Lung (tissue), 12 donors: ENCODE measurements around the gene ZBTB45. TPM values are rescaled to one million over a fixed set of nuclear protein-coding genes. Genes with fewer than 3 reads are reported as not detected.
"Not testable (repeated sequence)": the region's sequence is repeated elsewhere in the genome, so short reads cannot be mapped to it uniquely, and the experiment has no call there.

ENCODE experiments used
- ATAC-seq: fragments of 200-7000 bp; cut with Tn5 transposase; one replicate; pipeline ENCODE4 v1.9.1; 2020; ENCODE audit warnings: moderate number of reproducible peaks; ENCODE audit not compliant: insufficient read depth, low FRiP score
- DNase-seq, 3 donors: peaks; one replicate each; pipeline ENCODE4 v3.0.0-alpha.2; 2013 to 2017
- H3K27ac ChIP-seq, 2 donors: one replicate each; pipeline ENCODE4 v1.5.1; 2013; ENCODE audit warnings: mild to moderate bottlenecking in 2 of 2, moderate library complexity in 2 of 2, control low read depth in 1 of 2, inconsistent platforms in 1 of 2, low read depth in 1 of 2, low read length in 1 of 2
- H3K27me3 ChIP-seq, 3 donors: one replicate each; pipeline ENCODE4 v1.5.1; 2013; ENCODE audit warnings: low read length in 2 of 3; ENCODE audit not compliant: control insufficient read depth in 3 of 3, insufficient read depth in 3 of 3
- H3K36me3 ChIP-seq, 4 donors: one replicate each; pipeline ENCODE4 v1.5.1; 2013; ENCODE audit warnings: low read length in 4 of 4, mild to moderate bottlenecking in 1 of 4, moderate library complexity in 1 of 4; ENCODE audit not compliant: control insufficient read depth in 4 of 4, insufficient read depth in 4 of 4
- H3K4me1 ChIP-seq, 5 donors: one replicate each; pipeline ENCODE4 v1.5.1; 2013; ENCODE audit warnings: low read length in 5 of 5, mild to moderate bottlenecking in 2 of 5, moderate library complexity in 1 of 5; ENCODE audit not compliant: control insufficient read depth in 5 of 5, insufficient read depth in 5 of 5
- H3K4me3 ChIP-seq: one replicate; pipeline ENCODE4 v1.5.1; 2013; ENCODE audit warnings: mild to moderate bottlenecking, control low read depth, moderate library complexity
- H3K9ac ChIP-seq, 2 donors: one replicate each; pipeline ENCODE4 v1.5.1; 2013; ENCODE audit warnings: low read length in 2 of 2, control low read depth in 1 of 2; ENCODE audit not compliant: insufficient read depth in 1 of 2
- H3K9me3 ChIP-seq, 4 donors: one replicate each; pipeline ENCODE4 v1.5.1; 2013; ENCODE audit warnings: low read length in 3 of 4, mild to moderate bottlenecking in 1 of 4, moderate library complexity in 1 of 4; ENCODE audit not compliant: control insufficient read depth in 4 of 4, insufficient read depth in 3 of 4
- WGBS, 2 donors: extraction: QIAGEN DNeasy Blood & Tissue Kit; methylation state at CpG; one replicate each; pipeline ENCODE4 v1.1.7; 2013; 5-methylcytosine and 5-hydroxymethylcytosine counted together
- polyA plus RNA-seq, 2 donors: library from polyadenylated mRNA; stranded (reverse); fragments of 200-250 nt; gene quantifications; one replicate each; pipeline ENCODE4 v1.2.1, GENCODE V29; 2013
- total RNA-seq, 2 donors: library from RNA; depleted of rRNA in 1 of 2; stranded (reverse); fragments of >200 nt in 1 of 2; gene quantifications; one replicate each; pipeline ENCODE4 v1.2.1, GENCODE V29; 2014 to 2021
- TF ChIP-seq, protein P1 (sequence below): IDR thresholded peaks from 2 replicates; pipeline ENCODE4 v1.5.1; 2012; ENCODE audit warnings: mild to moderate bottlenecking; ENCODE audit errors: control extremely low read depth, extremely low read depth
- donor health status: control.
- donor health status: control.
- donor health status: Bipolar disorder and iron deficiency.
- donor health status: healthy.
- donor health status: DM: yes; HTN: yes; CAD: no.

Gene ZBTB45
- total and polyA plus RNA-seq, 4 donors, result 6.0 to 20.2 (median 8.6) TPM

DNA sequence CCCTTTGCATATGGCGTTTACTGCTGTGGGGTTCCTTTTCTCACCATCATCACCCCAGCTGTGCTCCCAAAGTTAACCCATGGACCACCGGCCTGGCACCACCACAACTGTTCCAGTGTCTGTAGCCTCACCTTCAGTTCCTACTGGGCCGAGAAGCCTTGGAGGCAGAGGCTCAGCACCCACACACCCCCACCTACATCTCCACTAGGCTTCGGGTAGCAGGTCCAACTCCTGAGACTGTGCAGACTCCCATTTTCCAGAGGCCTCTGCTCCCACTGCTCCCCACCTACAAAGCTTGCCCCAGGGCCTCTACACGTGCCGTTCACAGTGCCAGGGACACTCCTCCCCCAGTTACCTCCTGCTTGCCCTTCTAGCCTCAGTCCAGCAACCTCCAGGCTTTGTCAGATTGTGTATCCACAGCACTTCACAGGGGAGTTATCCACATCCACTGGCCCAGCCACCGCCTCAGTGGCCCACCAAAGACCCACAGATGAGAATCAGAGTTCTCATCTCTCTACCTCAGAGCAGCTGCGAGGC, 21.9 kb downstream of the ZBTB45 start:
- Histone ChIP-seq H3K9ac (no peak overlapping the region), H3K9me3 (no peaks in the 10 kb centered on the region), H3K36me3 (no peaks in the 10 kb centered on the region), H3K27ac (no peak overlapping the region), H3K4me3 (no peak overlapping the region), H3K27me3 (no peaks in the 10 kb centered on the region), H3K4me1 (peaks cover 0 to 16% (median 0%) of the 10 kb centered on the region in 5 donors)
- WGBS, 2 donors, result 92 to 93% methylated on average over 8 of the region's 8 CpGs
- DNase-seq (no peak), ATAC-seq (no peak)
- TF ChIP-seq, protein P1, sequence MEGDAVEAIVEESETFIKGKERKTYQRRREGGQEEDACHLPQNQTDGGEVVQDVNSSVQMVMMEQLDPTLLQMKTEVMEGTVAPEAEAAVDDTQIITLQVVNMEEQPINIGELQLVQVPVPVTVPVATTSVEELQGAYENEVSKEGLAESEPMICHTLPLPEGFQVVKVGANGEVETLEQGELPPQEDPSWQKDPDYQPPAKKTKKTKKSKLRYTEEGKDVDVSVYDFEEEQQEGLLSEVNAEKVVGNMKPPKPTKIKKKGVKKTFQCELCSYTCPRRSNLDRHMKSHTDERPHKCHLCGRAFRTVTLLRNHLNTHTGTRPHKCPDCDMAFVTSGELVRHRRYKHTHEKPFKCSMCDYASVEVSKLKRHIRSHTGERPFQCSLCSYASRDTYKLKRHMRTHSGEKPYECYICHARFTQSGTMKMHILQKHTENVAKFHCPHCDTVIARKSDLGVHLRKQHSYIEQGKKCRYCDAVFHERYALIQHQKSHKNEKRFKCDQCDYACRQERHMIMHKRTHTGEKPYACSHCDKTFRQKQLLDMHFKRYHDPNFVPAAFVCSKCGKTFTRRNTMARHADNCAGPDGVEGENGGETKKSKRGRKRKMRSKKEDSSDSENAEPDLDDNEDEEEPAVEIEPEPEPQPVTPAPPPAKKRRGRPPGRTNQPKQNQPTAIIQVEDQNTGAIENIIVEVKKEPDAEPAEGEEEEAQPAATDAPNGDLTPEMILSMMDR, result no peak

DNA sequence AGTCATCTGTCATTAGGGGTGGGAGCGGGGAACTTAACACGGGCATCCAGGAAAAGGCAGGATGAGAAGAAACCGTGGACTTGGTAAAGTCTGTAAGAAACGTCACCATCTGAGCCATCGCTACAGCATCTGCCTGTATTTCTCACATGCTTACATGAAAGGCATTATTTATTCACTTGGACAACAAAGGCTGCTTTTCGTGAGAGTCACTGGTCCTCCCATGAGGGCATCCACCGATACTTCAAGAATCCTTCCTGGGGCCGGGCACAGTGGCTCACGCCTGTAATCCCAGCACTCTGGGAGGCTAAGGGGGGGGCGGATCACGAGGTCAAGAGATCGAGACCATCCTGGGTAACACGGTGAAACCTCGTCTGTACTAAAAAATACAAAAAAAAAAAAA, 27.3 kb downstream of the ZBTB45 start:
- Histone ChIP-seq H3K36me3 (no peaks in the 10 kb centered on the region), H3K9me3 (no peaks in the 10 kb centered on the region), H3K4me1 (no peaks in the 10 kb centered on the region), H3K27ac (no peak overlapping the region), H3K27me3 (no peaks in the 10 kb centered on the region), H3K9ac (no peak overlapping the region), H3K4me3 (no peak overlapping the region)
- DNase-seq (no peak), ATAC-seq (no peak)
- 91 to 93% methylated on average over 14 of the region's 14 CpGs for WGBS, 2 donors
- TF ChIP-seq, protein P1, result no peak

DNA sequence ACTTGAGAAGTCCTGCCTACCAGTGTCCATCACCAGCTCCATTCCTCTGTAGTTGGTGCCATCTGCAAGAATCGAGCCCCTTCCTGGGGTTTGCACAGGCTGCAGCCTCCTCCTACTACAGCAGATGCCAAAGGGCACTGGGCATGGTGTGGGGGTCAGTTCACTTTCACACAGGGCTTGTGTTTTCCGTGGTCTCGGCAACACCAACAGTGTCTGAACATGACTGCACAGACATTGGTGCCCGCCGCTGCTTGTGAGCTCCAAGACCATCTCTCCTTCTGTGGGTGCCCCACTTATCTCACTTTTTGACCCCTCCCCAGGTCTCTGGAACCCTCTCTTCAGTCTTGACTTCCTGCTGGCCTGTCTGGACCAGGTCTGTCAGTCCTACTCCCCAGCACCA, 28.2 kb downstream of the ZBTB45 start:
- TF ChIP-seq, protein P1, result no peak
- Histone ChIP-seq H3K9me3 (no peaks in the 10 kb centered on the region), H3K27me3 (no peaks in the 10 kb centered on the region), H3K36me3 (no peaks in the 10 kb centered on the region), H3K4me3 (no peak overlapping the region), H3K9ac (no peak overlapping the region), H3K27ac (no peak overlapping the region), H3K4me1 (no peaks in the 10 kb centered on the region)
- 87 to 91% methylated on average over 5 of the region's 5 CpGs for WGBS, 2 donors
- ATAC-seq (no peak), DNase-seq (no peak)

DNA sequence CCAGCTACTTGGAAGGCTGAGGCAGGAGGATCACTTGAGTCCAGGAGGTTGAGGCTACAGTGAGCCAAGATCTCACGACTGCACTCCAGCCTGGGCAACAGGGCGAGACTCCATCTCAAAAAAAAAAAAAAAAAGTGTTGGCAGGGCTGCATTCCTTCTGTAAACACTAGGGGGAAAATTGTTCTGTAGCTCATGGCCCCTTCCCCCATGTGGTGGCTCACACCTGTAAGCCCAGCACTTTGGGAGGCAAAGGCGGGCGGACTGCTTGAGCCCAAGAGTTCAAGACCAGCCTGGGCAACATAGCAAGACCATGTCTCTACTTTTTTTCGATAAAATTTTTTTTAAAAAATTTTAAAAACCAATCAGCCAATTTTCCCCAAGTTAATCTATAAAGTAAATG, 35.3 kb downstream of the ZBTB45 start:
- WGBS, 2 donors, result 91 to 96% methylated on average over 5 of the region's 5 CpGs
- H3K4me3 ChIP-seq, ATAC-seq, H3K9me3 ChIP-seq, DNase-seq, H3K27me3 ChIP-seq, H3K27ac ChIP-seq, H3K9ac ChIP-seq, H3K4me1 ChIP-seq: not testable (repeated sequence)
- H3K36me3 ChIP-seq, result peaks cover 0 to 21% (median 3%) of the 10 kb centered on the region in 4 donors
